Activated CD4-positive, alpha-beta T cell treated with anti-CD3 and anti-CD28 coated beads for 36 hours (primary cell): ENCODE data around the gene CACNA1C. TPM values are rescaled to one million over a fixed set of nuclear protein-coding genes. Genes with fewer than 3 reads are reported as not detected.

ENCODE experiments used
- ATAC-seq: fragments of 200-7000 bp; cut with Tn5 transposase; one replicate; pipeline ENCODE4 v1.10.0; 2021; ENCODE audit warnings: mild to moderate bottlenecking, moderate library complexity
- CTCF ChIA-PET: fragments of 350-600 bp; sonication (Branson Sonifier 250); formaldehyde crosslinking; loops from one replicate; lab custom pipeline; 2021; ENCODE audit warnings: antibody characterized with exemption; lab: Charles Lee
- POLR2A ChIA-PET: fragments of 350-600 bp; sonication (Branson Sonifier 250); formaldehyde crosslinking; loops from one replicate; lab custom pipeline; 2021; ENCODE audit warnings: antibody characterized with exemption, inconsistent platforms; lab: Charles Lee
- DNase-seq: peaks from one replicate; pipeline ENCODE4 v3.0.0-alpha.2; 2020
- H3K27ac Mint-ChIP-seq: one replicate; pipeline ENCODE4 v1.8.0; 2021; ENCODE audit warnings: mixed read lengths
- H3K27me3 Mint-ChIP-seq: one replicate; pipeline ENCODE4 v1.8.0; 2021; ENCODE audit warnings: mixed read lengths
- H3K36me3 Mint-ChIP-seq: one replicate; pipeline ENCODE4 v1.8.0; 2021; ENCODE audit warnings: low read depth, mixed read lengths
- H3K4me1 Mint-ChIP-seq: one replicate; pipeline ENCODE4 v1.8.0; 2021; ENCODE audit warnings: mixed read lengths
- H3K4me3 Mint-ChIP-seq: one replicate; pipeline ENCODE4 v1.8.0; 2021; ENCODE audit warnings: mild to moderate bottlenecking, moderate library complexity, mixed read lengths
- H3K9me3 Mint-ChIP-seq: one replicate; pipeline ENCODE4 v1.8.0; 2021; ENCODE audit warnings: low read depth, mixed read lengths
- intact Hi-C, 2 experiments: fragments of 100-400 bp; cut with DNase I in 1 of 2; cut with micrococcal nuclease in 1 of 2; formaldehyde crosslinking; loops; one replicate each; pipeline versions ENCODE4 v1.14.2 to v1.15.1; 2022 to 2024; cut with DNase I, micrococcal nuclease
- total RNA-seq, 2 experiments: library from RNA; stranded (reverse); gene quantifications; one replicate each; pipeline ENCODE4 v1.2.3, GENCODE V29; 2021

The CACNA1C gene
- total RNA-seq, 2 experiments from 2014 or later: 0.11 TPM

DNA sequence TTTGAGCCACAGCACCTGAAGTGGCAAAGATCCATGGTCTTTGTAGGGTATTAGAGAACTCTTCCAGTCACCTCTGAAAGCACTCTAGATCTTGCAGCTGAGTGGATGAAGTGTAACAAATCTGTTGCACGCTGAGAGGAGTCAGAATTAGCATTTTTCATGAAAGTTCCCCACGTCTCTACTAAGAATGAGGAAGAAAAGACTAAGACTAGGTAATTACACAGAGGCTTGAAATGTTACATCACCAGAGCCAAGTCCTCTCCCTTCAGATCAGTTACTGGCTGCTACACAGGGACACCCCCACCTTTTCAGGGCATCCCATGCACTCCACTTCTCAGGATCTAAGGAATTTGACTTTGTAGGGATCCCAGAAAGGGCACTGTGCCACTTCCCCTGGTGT is 643.3 kb downstream of the CACNA1C start:
- DNase-seq: no peak
- CTCF ChIA-PET: interaction anchor here (0.5 to 0.6 kb wide), 2 partner anchors 58 to 305 kb away, joined by 3 to 4 read pairs; no protein-coding TSS in a partner anchor
- Mint-ChIP-seq H3K4me3 (no peak overlapping the region), H3K9me3 (no peaks in the 10 kb centered on the region), H3K27ac (no peak overlapping the region), H3K27me3 (peaks cover 10% of the 10 kb centered on the region), H3K36me3 (no peaks in the 10 kb centered on the region), H3K4me1 (peaks cover 17% of the 10 kb centered on the region)
- POLR2A ChIA-PET: no interaction called here
- no peak for ATAC-seq
- intact Hi-C loops: no loop called here

DNA sequence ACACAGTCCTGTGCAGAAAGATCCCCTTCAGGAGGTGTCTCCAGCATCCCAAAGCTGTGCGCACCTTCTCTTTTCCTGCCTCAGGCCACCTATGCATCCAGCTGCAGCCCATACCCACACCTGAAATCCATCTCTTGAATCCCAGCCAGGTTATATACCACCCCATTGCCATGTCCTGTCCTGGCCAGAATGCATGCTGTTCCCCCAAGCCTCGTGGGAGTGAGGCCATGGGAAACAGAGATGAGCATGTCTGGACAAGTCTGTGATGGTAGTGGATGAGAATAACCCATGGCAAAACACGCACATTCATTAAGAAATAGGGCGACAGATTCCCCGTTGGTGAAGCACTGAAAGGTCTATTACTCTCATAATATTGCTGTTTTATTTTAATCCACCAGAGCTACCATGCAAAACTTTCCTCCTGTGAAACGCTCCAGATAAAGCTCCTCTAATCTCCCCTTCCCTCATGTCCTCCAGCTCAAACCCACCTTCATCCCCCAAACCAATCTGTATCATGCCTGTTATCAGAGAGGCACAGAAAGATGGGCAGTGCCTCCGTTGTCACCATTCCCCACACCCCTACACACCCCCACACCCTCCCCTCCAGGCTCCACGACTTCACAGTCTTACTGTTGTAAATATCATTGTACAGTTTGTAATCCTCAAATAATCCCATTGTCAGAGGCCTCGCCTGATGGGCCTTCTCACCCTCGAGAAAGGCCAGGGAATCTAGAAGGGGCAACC is 644.4 kb downstream of the CACNA1C start:
- Mint-ChIP-seq H3K4me1 (peaks cover 11% of the 10 kb centered on the region), H3K4me3 (no peak overlapping the region), H3K36me3 (no peaks in the 10 kb centered on the region), H3K27ac (no peak overlapping the region), H3K9me3 (no peaks in the 10 kb centered on the region), H3K27me3 (peaks cover 10% of the 10 kb centered on the region)
- no peak for DNase-seq
- intact Hi-C loops: no loop called here
- CTCF ChIA-PET: interaction anchor here (0.6 kb wide), 1 partner anchor 57 kb away, joined by 4 read pairs; no protein-coding TSS in a partner anchor
- ATAC-seq: no peak
- POLR2A ChIA-PET: no interaction called here

DNA sequence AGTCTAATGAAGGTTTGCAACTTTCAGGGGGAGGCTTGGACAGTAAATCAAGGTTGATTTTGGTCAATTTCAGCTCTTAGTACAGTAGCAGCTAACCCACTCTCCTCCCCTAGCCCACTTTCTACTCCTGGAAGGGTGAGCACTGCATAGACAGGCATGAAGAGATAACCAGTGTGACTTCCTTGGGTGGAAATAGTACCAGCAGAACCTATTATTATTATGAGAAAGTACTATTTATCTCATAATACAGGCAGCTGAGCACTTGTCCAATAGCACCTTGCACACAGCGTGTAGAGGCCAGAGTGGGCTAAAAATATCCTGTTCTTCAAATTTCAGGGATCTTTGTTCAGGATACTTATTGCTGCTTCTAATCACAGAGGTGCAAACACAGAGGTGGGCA is 645.8 kb downstream of the CACNA1C start:
- Mint-ChIP-seq H3K9me3 (no peaks in the 10 kb centered on the region), H3K4me3 (no peak overlapping the region), H3K36me3 (no peaks in the 10 kb centered on the region), H3K4me1 (peaks cover 2% of the 10 kb centered on the region), H3K27me3 (peaks cover 13% of the 10 kb centered on the region), H3K27ac (no peak overlapping the region)
- no peak for ATAC-seq
- ChIA-PET CTCF (no interaction called here), POLR2A (no interaction called here)
- intact Hi-C loops: no loop called here
- no peak for DNase-seq

GRCh38 chr12:2710701-2711100 is 657.9 kb downstream of the CACNA1C start:
- Mint-ChIP-seq H3K27ac (no peak overlapping the region), H3K36me3 (no peaks in the 10 kb centered on the region), H3K4me3 (no peak overlapping the region), H3K9me3 (peaks cover 17% of the 10 kb centered on the region), H3K4me1 (no peaks in the 10 kb centered on the region), H3K27me3 (peaks cover 11% of the 10 kb centered on the region)
- DNase-seq (no peak), ATAC-seq (no peak)
- ChIA-PET POLR2A (no interaction called here), CTCF (interaction anchor here (0.6 to 1.1 kb wide), 2 partner anchors 73 to 221 kb away, joined by 3 read pairs; no protein-coding TSS in a partner anchor)
- intact Hi-C loops: no loop called here

GRCh38 chr12:2719392-2719791 is 666.6 kb downstream of the CACNA1C start:
- POLR2A ChIA-PET: no interaction called here
- ATAC-seq: no peak
- Mint-ChIP-seq H3K27ac (no peak overlapping the region), H3K27me3 (peaks cover 7% of the 10 kb centered on the region), H3K4me3 (no peak overlapping the region), H3K9me3 (no peaks in the 10 kb centered on the region), H3K4me1 (no peaks in the 10 kb centered on the region), H3K36me3 (no peaks in the 10 kb centered on the region)
- intact Hi-C loops: no loop called here
- DNase-seq: no peak
- CTCF ChIA-PET: no interaction called here

DNA sequence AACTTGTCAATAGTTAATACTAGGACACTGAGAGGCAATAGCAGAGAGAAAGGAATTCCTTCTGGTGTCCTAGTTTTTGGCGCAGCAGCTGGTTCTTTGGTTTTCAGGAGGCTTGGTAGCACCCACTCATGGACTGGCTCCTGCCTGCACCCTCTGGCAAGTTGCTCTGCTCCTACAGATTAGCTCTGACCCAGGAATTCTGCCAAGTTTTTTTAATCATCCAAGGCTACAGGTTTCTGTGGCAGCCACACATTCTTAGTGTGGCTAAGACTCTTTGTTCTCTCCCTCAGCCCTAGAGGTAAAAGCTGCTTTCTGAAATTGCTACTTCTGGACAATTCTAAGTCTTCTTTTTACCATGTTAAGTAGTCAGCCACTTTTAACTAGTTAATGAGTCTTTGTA is 670.0 kb downstream of the CACNA1C start:
- intact Hi-C loops: no loop called here
- Mint-ChIP-seq H3K4me1 (no peaks in the 10 kb centered on the region), H3K4me3 (no peak overlapping the region), H3K27ac (no peak overlapping the region), H3K27me3 (peaks cover 2% of the 10 kb centered on the region), H3K9me3 (no peaks in the 10 kb centered on the region), H3K36me3 (no peaks in the 10 kb centered on the region)
- ChIA-PET CTCF (interaction anchor here (0.9 kb wide), 1 partner anchor 31 kb away, joined by 3 read pairs; no protein-coding TSS in a partner anchor), POLR2A (no interaction called here)
- ATAC-seq (no peak), DNase-seq (no peak)

- DNase-seq (no peak), ATAC-seq (no peak)
- Mint-ChIP-seq H3K27me3 (peaks cover 19% of the 10 kb centered on the region), H3K27ac (no peak overlapping the region), H3K4me1 (peaks cover 8% of the 10 kb centered on the region), H3K9me3 (no peaks in the 10 kb centered on the region), H3K36me3 (no peaks in the 10 kb centered on the region), H3K4me3 (no peak overlapping the region)
- CTCF ChIA-PET: no interaction called here
- intact Hi-C loops: no loop called here
- POLR2A ChIA-PET: interaction anchor here (0.5 kb wide), 1 partner anchor 78 kb away, joined by 4 read pairs; no protein-coding TSS in a partner anchor
These were observed 679.5 kb downstream of the CACNA1C start for GRCh38 chr12:2732290-2732689.

DNA sequence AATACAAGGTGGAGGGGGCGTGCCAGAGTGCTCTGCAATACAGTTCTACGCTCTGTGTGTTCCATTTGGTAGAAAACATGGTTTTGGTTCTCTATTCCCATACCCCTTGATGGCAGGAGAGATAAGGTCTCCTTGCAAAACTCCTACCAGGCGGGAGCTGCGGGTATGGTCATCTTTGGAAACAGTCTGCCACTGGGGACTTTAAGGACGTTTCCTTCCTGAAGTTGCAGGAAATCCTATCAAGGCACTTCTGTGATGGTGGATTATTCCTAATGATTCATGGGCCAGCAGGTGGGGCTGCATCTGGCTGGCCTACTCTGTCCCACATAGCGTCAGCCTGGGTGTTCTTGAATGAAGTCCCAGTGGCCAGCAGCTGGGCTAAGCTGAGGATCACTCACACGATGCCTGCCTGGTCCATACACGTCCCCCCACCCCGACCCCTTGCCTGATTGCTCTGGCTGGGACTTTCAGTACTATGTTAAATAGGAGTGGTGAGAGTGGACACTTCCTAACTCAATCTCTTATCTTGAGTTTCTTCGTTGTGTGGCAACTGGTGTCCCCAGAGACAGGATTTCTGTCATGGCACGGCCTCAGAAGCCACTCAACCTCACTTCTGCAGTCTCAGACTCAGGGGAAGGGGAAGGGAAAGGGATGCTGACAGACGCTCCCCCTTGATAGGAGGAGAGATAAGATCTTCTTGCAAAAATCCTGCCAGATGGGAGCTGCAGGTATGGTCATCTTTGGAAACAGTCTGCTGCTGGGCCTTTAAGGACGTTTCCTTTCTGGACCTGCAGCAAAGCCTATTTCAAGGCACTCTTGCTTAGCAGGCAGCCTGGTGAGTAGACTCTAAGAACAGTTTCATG is 680.9 kb downstream of the CACNA1C start:
- Mint-ChIP-seq H3K4me1 (peaks cover 8% of the 10 kb centered on the region), H3K27ac (no peak overlapping the region), H3K9me3 (no peaks in the 10 kb centered on the region), H3K27me3 (peaks cover 17% of the 10 kb centered on the region), H3K4me3 (no peak overlapping the region), H3K36me3 (no peaks in the 10 kb centered on the region)
- intact Hi-C loops: no loop called here
- POLR2A ChIA-PET: no interaction called here
- DNase-seq: no peak
- no peak for ATAC-seq
- CTCF ChIA-PET: interaction anchor here (0.7 kb wide), 1 partner anchor 9 kb away, joined by 3 read pairs; no protein-coding TSS in a partner anchor

GRCh38 chr12:2735432-2735831 is 682.6 kb downstream of the CACNA1C start:
- ChIA-PET CTCF (no interaction called here), POLR2A (no interaction called here)

GRCh38 chr12:2737656-2738241 is 685.0 kb downstream of the CACNA1C start:
- H3K27me3 Mint-ChIP-seq: peaks cover 8% of the 10 kb centered on the region
- no peak overlapping the region for H3K4me3 Mint-ChIP-seq
- ChIA-PET POLR2A (no interaction called here), CTCF (no interaction called here)
- no peaks in the 10 kb centered on the region for H3K9me3 Mint-ChIP-seq
- H3K4me1 Mint-ChIP-seq: peaks cover 2% of the 10 kb centered on the region
- intact Hi-C loops: no loop called here
- no peak overlapping the region for H3K27ac Mint-ChIP-seq
- H3K36me3 Mint-ChIP-seq: no peaks in the 10 kb centered on the region
- no peak for DNase-seq
- no peak for ATAC-seq

More at GRCh38 chr12:2735432-2735831, 682.6 kb downstream of the CACNA1C start:
- H3K27me3 Mint-ChIP-seq: peaks cover 17% of the 10 kb centered on the region
- DNase-seq (no peak), ATAC-seq (no peak)
- H3K4me1 Mint-ChIP-seq: peaks cover 8% of the 10 kb centered on the region
- intact Hi-C loops: no loop called here
- H3K4me3 Mint-ChIP-seq: no peak overlapping the region
- H3K9me3 Mint-ChIP-seq: no peaks in the 10 kb centered on the region
- H3K36me3 Mint-ChIP-seq: no peaks in the 10 kb centered on the region
- no peak overlapping the region for H3K27ac Mint-ChIP-seq

GRCh38 chr12:2739069-2739468 is 686.3 kb downstream of the CACNA1C start:
- ATAC-seq (no peak), DNase-seq (no peak)
- ChIA-PET POLR2A (no interaction called here), CTCF (no interaction called here)
- Mint-ChIP-seq H3K4me1 (no peaks in the 10 kb centered on the region), H3K27me3 (peaks cover 3% of the 10 kb centered on the region), H3K9me3 (no peaks in the 10 kb centered on the region), H3K4me3 (no peak overlapping the region), H3K27ac (no peak overlapping the region), H3K36me3 (no peaks in the 10 kb centered on the region)
- intact Hi-C loops: no loop called here
